HEK293 (cell line): Measurements from ENCODE around the gene PMF1.

Experiments
- CTCF ChIP-seq: fragments of 450-650 bp; formaldehyde crosslinking; IDR thresholded peaks from 2 replicates; pipeline ENCODE4 v1.5.1; 2016; ENCODE audit warnings: missing biosample characterization, missing genetic modification characterization
- FEZF1 ChIP-seq: fragments of 450-650 bp; formaldehyde crosslinking; IDR thresholded peaks from 2 replicates; pipeline ENCODE4 v1.5.1; 2016; ENCODE audit warnings: missing biosample characterization, missing genetic modification characterization
- GLIS2 ChIP-seq: fragments of 450-650 bp; formaldehyde crosslinking; IDR thresholded peaks from 2 replicates; pipeline ENCODE4 v1.5.1; 2016; ENCODE audit warnings: missing biosample characterization, missing genetic modification characterization
- KLF1 ChIP-seq: fragments of 450-650 bp; formaldehyde crosslinking; IDR thresholded peaks from 2 replicates; pipeline ENCODE4 v1.5.1; 2016; ENCODE audit warnings: missing biosample characterization, missing genetic modification characterization
- MEIS1 ChIP-seq: sonication (generic); formaldehyde crosslinking; IDR thresholded peaks from 2 replicates; pipeline ENCODE4 v1.8.1; 2022; ENCODE audit warnings: missing genetic modification reagents, mild to moderate bottlenecking, borderline replicate concordance
- PBX3 ChIP-seq: sonication (generic); formaldehyde crosslinking; IDR thresholded peaks from 2 replicates; pipeline ENCODE4 v1.8.1; 2022; ENCODE audit warnings: mild to moderate bottlenecking, moderate library complexity, missing genetic modification reagents
- PRDM4 ChIP-seq: fragments of 450-650 bp; formaldehyde crosslinking; IDR thresholded peaks from 2 replicates; pipeline ENCODE4 v1.5.1; 2017; ENCODE audit warnings: missing biosample characterization, missing genetic modification characterization
- SP3 ChIP-seq: fragments of 450-650 bp; formaldehyde crosslinking; IDR thresholded peaks from 2 replicates; pipeline ENCODE4 v1.5.1; 2016; ENCODE audit warnings: missing biosample characterization, missing genetic modification characterization
- ZBTB44 ChIP-seq: fragments of 450-650 bp; IDR thresholded peaks from 2 replicates; pipeline ENCODE4 v1.5.1; 2018; ENCODE audit warnings: missing biosample characterization, mild to moderate bottlenecking, missing genetic modification characterization
- ZBTB49 ChIP-seq: fragments of 450-650 bp; formaldehyde crosslinking; IDR thresholded peaks from 2 replicates; pipeline ENCODE4 v1.5.1; 2016; ENCODE audit warnings: missing biosample characterization, missing genetic modification characterization, low read depth
- ZNF184 ChIP-seq: fragments of 450-650 bp; IDR thresholded peaks from 2 replicates; pipeline ENCODE4 v1.5.1; 2018; ENCODE audit warnings: missing biosample characterization, mild to moderate bottlenecking, missing genetic modification characterization
- ZNF280D ChIP-seq: fragments of 450-650 bp; formaldehyde crosslinking; IDR thresholded peaks from 2 replicates; pipeline ENCODE4 v1.5.1; 2016; ENCODE audit warnings: missing biosample characterization, missing genetic modification characterization
- ZNF366 ChIP-seq: fragments of 450-650 bp; formaldehyde crosslinking; conservative IDR thresholded peaks from 2 replicates; pipeline ENCODE4 v1.5.1; 2016; ENCODE audit warnings: missing biosample characterization, missing genetic modification characterization

GRCh38 chr1:156196445-156196844 is 16.4 kb upstream of the PMF1 start:
- TF ChIP-seq SP3 (tag by site-specific recombination): no peak
- no peak for TF ChIP-seq PBX3 (CRISPR knock-in tag)
- TF ChIP-seq KLF1: no peak
- TF ChIP-seq ZNF280D (tag by site-specific recombination): no peak
- no peak for TF ChIP-seq MEIS1 (CRISPR knock-in tag)
- no peak for TF ChIP-seq CTCF (tag by site-specific recombination)
- no peak for TF ChIP-seq ZBTB49 (tag by site-specific recombination)
- TF ChIP-seq PRDM4 (tag by site-specific recombination): no peak
- no peak for TF ChIP-seq GLIS2
- TF ChIP-seq ZNF366 (tag by site-specific recombination): no peak
- TF ChIP-seq FEZF1: no peak
- TF ChIP-seq ZBTB44 (tag by site-specific recombination): no peak
- no peak for TF ChIP-seq ZNF184
